Gastrocnemius medialis (tissue), 4 donors: ENCODE data around the gene FGFR3.

ENCODE experiments used
- CTCF ChIP-seq, 5 experiments: fragments of 450-650 bp in 3 of 5; fragments of 200-600 bp in 2 of 5; sonication (generic) in 2 of 5; IDR thresholded peaks in 4 of 5; conservative IDR thresholded peaks in 1 of 5; 1 replicate in 4 of 5; 2 replicates in 1 of 5; pipeline ENCODE4 v1.5.1; 2016 to 2019; ENCODE audit warnings: antibody characterized with exemption in 5 of 5, mild to moderate bottlenecking in 3 of 5, moderate library complexity in 3 of 5
- POLR2A ChIP-seq, 2 donors: fragments of 450-650 bp; IDR thresholded peaks; one replicate each; pipeline ENCODE4 v1.6.1; 2017; ENCODE audit warnings: antibody characterized with exemption in 2 of 2, mild to moderate bottlenecking in 2 of 2, moderate library complexity in 2 of 2

DNA sequence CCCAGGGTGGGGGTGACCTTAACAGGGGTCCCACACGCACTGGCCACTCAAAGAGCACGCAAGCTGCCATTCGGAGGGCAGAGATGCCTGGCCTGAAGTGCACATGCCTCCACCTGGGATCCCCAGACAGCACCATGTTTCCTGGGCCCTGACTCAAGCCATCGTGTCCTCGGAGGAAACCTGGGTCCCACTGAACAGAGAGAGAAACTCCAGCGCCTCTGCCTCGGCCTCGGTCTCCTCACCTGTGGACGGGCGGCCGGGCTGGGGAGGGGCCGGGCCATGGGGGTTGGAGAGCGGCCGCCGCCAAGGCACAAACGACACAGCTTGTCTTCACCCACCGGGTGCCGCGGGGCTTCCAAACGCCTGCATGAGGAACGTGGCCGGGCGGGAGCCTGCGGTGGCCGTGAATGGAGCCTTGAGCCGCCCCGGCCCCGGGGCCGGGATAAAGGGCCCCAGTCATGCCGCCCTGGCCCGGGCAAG, 30.0 kb upstream of the FGFR3 start:
- TF ChIP-seq CTCF (IDR thresholded peaks at IDR 0.05 in 4 of 5, conservative IDR thresholded peaks at IDR 0.05 in 1 of 5) (no peak), POLR2A (IDR thresholded peaks at IDR 0.05) (no peak)
